Esophagus muscularis mucosa (tissue), 4 donors: ENCODE data around the gene PLPP4. TPM values are rescaled to one million over a fixed set of nuclear protein-coding genes. Genes with fewer than 3 reads are reported as not detected.

Source experiments
- DNase-seq: peaks from one replicate; pipeline ENCODE4 v3.0.0-alpha.2; 2017; ENCODE audit errors: extremely low spot score
- H3K27ac ChIP-seq, 4 donors: fragments of 200-600 bp; sonication (generic); replicated peaks in 1 of 4; 1 replicate in 3 of 4; 2 replicates in 1 of 4; pipeline ENCODE4 v1.5.1; 2016 to 2019; ENCODE audit warnings: mild to moderate bottlenecking in 1 of 4
- H3K27me3 ChIP-seq, 4 donors: fragments of 200-600 bp; sonication (generic); one replicate each; pipeline versions ENCODE4 v1.5.1 to v1.6.0; 2016 to 2019
- H3K36me3 ChIP-seq, 4 donors: fragments of 200-600 bp; sonication (generic); one replicate each; pipeline ENCODE4 v1.5.1; 2016 to 2019
- H3K4me1 ChIP-seq, 4 donors: fragments of 200-600 bp; sonication (generic); one replicate each; pipeline ENCODE4 v1.5.1; 2016 to 2019
- H3K4me3 ChIP-seq, 4 donors: fragments of 200-600 bp; sonication (generic); 1 replicate in 2 of 4; 2 replicates in 2 of 4; pipeline ENCODE4 v1.5.1; 2016 to 2019; ENCODE audit warnings: mild to moderate bottlenecking in 4 of 4, moderate library complexity in 1 of 4
- H3K9me3 ChIP-seq, 4 donors: fragments of 200-600 bp; sonication (generic); 1 replicate in 3 of 4; 2 replicates in 1 of 4; pipeline ENCODE4 v1.5.1; 2016 to 2019
- EP300 ChIP-seq: sonication (generic); formaldehyde crosslinking; IDR thresholded peaks from one replicate; pipeline ENCODE4 v1.6.1; 2017; ENCODE audit warnings: antibody characterized with exemption
- POLR2A ChIP-seq: fragments of 450-650 bp; IDR thresholded peaks from one replicate; pipeline ENCODE4 v1.6.1; 2017; ENCODE audit warnings: antibody characterized with exemption, moderate library complexity, mild to moderate bottlenecking, low read depth
- POLR2AphosphoS5 ChIP-seq, 2 donors: sonication (generic); formaldehyde crosslinking; IDR thresholded peaks; one replicate each; pipeline ENCODE4 v1.6.1; 2017; ENCODE audit warnings: antibody characterized with exemption in 2 of 2
- WGBS: methylation state at CpG from one replicate; pipeline ENCODE4 v1.1.5; 2018; 5-methylcytosine and 5-hydroxymethylcytosine counted together
- intact Hi-C: fragments of 100-400 bp; cut with DNase I; formaldehyde crosslinking; loops from one replicate; pipeline ENCODE4 v1.15.1; 2023
- total RNA-seq, 4 donors: library from RNA; depleted of rRNA; stranded (reverse); fragments of >200 nt; gene quantifications; one replicate each; pipeline versions ENCODE4 v1.1.0 to v1.2.1, GENCODE V29; 2016
- TF ChIP-seq, protein P1 (sequence below), 3 experiments: fragments of 200-600 bp in 2 of 3; fragments of 450-650 bp in 1 of 3; sonication (generic) in 2 of 3; IDR thresholded peaks; one replicate each; pipeline ENCODE4 v1.5.1; 2017 to 2019; ENCODE audit warnings: antibody characterized with exemption in 3 of 3, mild to moderate bottlenecking in 2 of 3, moderate library complexity in 1 of 3

Gene PLPP4
- total RNA-seq, 4 donors from 2014 or later, result 0.84 to 2.1 (median 1.3) TPM

DNA sequence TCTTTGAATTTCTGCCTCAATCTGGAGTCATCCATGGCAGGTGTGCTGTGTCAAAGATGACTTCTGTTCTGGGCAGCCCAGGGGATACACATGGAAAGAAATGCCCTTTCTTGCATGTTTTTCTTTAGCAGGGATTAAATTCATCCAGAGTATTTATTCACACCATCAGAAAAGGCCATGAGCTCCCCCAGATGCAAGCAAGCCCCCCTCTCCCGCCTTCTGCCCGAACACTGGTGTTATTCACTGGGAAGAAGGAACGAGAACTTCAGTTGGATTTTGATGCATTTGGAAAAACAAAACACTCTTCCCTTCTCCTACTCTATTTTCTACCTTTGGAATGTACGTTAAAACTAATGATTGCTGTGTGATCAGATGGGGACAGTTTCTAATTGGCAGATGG is 1.4 kb downstream of the PLPP4 start:
- no peak overlapping the region for H3K27ac ChIP-seq
- WGBS, result 59% methylated on average over 4 of the region's 4 CpGs
- peaks cover 6 to 22% (median 21%) of the 10 kb centered on the region in 4 donors for H3K4me1 ChIP-seq
- peak; percentile 74 for DNase-seq
- H3K36me3 ChIP-seq, result no peaks in the 10 kb centered on the region
- no peak overlapping the region for H3K4me3 ChIP-seq
- TF ChIP-seq, protein P1, sequence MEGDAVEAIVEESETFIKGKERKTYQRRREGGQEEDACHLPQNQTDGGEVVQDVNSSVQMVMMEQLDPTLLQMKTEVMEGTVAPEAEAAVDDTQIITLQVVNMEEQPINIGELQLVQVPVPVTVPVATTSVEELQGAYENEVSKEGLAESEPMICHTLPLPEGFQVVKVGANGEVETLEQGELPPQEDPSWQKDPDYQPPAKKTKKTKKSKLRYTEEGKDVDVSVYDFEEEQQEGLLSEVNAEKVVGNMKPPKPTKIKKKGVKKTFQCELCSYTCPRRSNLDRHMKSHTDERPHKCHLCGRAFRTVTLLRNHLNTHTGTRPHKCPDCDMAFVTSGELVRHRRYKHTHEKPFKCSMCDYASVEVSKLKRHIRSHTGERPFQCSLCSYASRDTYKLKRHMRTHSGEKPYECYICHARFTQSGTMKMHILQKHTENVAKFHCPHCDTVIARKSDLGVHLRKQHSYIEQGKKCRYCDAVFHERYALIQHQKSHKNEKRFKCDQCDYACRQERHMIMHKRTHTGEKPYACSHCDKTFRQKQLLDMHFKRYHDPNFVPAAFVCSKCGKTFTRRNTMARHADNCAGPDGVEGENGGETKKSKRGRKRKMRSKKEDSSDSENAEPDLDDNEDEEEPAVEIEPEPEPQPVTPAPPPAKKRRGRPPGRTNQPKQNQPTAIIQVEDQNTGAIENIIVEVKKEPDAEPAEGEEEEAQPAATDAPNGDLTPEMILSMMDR (IDR thresholded peaks at IDR 0.05), result no peak
- TF ChIP-seq POLR2AphosphoS5 (IDR thresholded peaks at IDR 0.05) (no peak), POLR2A (no peak), EP300 (no peak)
- peaks cover 0 to 74% (median 19%) of the 10 kb centered on the region in 4 donors for H3K27me3 ChIP-seq
- intact Hi-C loops, result no loop called here
- H3K9me3 ChIP-seq, result no peaks in the 10 kb centered on the region

DNA sequence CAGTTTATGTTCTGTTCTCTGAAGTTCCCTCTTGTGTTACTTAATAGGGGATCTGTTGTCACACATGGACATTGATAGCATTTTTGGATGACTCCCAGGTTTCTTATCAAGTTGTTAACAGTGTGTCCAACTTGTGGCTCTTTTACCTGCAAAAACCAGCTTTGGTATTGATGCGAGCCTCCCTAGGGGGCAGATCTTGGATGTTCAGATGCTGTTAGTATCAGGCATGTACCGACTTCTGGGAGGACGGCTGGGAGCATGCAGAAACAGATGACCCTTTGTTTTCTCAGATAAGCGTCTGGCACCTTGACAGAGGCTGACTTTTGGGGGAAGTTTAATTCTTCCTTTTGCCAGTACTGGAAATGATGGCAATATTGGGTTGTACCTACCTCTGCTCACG is 2.2 kb downstream of the PLPP4 start:
- Histone ChIP-seq H3K4me3 (no peak overlapping the region), H3K27ac (no peak overlapping the region), H3K4me1 (peaks cover 6 to 22% (median 21%) of the 10 kb centered on the region in 4 donors), H3K27me3 (peaks cover 0 to 80% (median 19%) of the 10 kb centered on the region in 4 donors), H3K36me3 (no peaks in the 10 kb centered on the region), H3K9me3 (no peaks in the 10 kb centered on the region)
- 60% methylated on average over 5 of the region's 5 CpGs for WGBS
- DNase-seq, result no peak
- no peak for TF ChIP-seq POLR2AphosphoS5 (IDR thresholded peaks at IDR 0.05)
- TF ChIP-seq, protein P1 (IDR thresholded peaks at IDR 0.05), result no peak
- no peak for TF ChIP-seq EP300
- no peak for TF ChIP-seq POLR2A
- intact Hi-C loops, result no loop called here

DNA sequence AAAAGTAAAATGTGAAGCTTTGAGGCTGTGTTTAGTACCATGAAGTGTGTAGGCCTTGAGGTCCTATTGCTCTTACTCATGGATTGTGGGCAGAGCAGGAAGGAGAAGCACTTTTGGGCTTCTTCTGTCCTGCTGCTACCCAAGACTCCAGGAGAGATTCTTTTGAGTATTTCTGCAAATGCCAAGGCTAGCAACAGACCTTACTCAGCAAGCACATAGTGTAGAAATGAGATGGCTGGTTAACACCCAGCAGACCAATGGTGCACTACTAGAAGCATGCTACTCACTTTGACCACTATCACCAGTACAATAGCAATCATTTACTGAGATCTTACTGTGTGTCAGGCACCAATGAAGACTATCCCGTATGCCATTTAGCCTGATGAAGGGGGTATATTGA is 3.2 kb downstream of the PLPP4 start:
- peaks cover 6 to 22% (median 21%) of the 10 kb centered on the region in 4 donors for H3K4me1 ChIP-seq
- H3K27ac ChIP-seq, result no peak overlapping the region
- H3K36me3 ChIP-seq, result no peaks in the 10 kb centered on the region
- H3K4me3 ChIP-seq, result no peak overlapping the region
- peaks cover 0 to 80% (median 19%) of the 10 kb centered on the region in 4 donors for H3K27me3 ChIP-seq
- no peaks in the 10 kb centered on the region for H3K9me3 ChIP-seq
- intact Hi-C loops, result no loop called here
- peak; percentile 19 for DNase-seq
- TF ChIP-seq, protein P1 (IDR thresholded peaks at IDR 0.05), result no peak
- TF ChIP-seq EP300 (no peak), POLR2AphosphoS5 (IDR thresholded peaks at IDR 0.05) (no peak), POLR2A (no peak)
- 83% methylated on average over 1 of the region's 1 CpG for WGBS

DNA sequence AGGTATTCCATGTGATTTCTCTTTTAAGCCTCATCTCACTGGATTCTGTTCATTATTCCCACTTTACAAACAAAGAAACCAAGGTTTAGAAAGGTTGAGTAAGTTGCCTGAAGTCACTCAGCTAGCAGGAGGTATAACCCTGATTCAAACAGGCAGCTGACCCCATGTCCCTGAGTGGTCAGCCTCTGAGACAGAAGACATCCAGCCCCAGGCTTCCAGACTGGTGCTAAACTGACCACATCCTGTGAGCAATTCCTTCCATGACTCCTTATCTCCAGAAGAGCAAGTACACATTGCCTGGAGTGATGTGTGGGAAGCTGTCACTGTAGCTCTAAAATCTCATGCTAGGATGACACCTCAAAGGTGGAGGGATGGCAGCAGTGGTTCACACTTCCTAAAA is 3.7 kb downstream of the PLPP4 start:
- Histone ChIP-seq H3K27ac (no peak overlapping the region), H3K9me3 (no peaks in the 10 kb centered on the region), H3K27me3 (peaks cover 0 to 80% (median 19%) of the 10 kb centered on the region in 4 donors), H3K4me1 (peaks cover 6 to 22% (median 21%) of the 10 kb centered on the region in 4 donors), H3K36me3 (no peaks in the 10 kb centered on the region), H3K4me3 (no peak overlapping the region)
- intact Hi-C loops, result no loop called here
- peak; percentile 24 for DNase-seq
- TF ChIP-seq POLR2A (no peak), POLR2AphosphoS5 (IDR thresholded peaks at IDR 0.05) (no peak), EP300 (no peak)
- TF ChIP-seq, protein P1 (IDR thresholded peaks at IDR 0.05), result no peak

DNA sequence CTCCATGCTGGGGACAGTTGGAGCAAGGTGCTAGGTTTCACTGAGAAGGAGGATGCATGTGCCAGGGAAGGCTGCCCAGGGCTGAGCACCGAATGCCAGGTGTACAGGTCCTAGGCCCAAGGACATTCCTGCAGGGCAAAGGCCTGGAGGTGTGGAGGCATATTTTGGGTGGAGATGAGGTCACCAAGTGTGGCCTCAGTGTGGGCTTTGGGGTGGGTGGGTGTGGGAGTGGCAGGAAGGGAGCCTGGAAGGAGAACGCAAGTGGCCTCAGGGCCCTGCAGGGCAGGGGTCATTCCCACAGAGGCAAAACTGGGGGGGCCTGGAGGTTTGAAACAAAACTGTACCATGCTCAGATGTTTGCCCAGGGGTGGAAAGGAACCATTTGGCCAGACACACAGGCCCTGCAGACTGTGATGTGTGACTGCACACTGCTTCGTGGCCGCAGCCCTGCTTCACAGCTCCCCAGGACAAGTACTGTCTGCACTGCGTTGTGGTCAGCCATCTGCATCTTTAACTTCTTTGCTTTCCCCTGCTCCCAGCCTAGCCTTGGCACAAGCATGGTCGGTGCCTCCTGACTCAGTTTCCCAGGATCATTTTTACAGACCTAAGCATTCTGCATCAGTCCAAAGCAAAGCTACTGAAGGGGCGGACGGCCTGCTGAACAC is 5.1 kb downstream of the PLPP4 start:
- Histone ChIP-seq H3K36me3 (no peaks in the 10 kb centered on the region), H3K4me1 (peaks cover 6 to 13% (median 10%) of the 10 kb centered on the region in 4 donors), H3K9me3 (no peaks in the 10 kb centered on the region), H3K27ac (no peak overlapping the region), H3K27me3 (peaks cover 0 to 68% (median 18%) of the 10 kb centered on the region in 4 donors), H3K4me3 (no peak overlapping the region)
- intact Hi-C loops, result no loop called here
- peak; percentile 64 for DNase-seq
- 89% methylated on average over 8 of the region's 8 CpGs for WGBS
- no peak for TF ChIP-seq POLR2A
- no peak for TF ChIP-seq POLR2AphosphoS5 (IDR thresholded peaks at IDR 0.05)
- TF ChIP-seq, protein P1 (IDR thresholded peaks at IDR 0.05), result no peak
- TF ChIP-seq EP300, result no peak
